Transverse colon (tissue), 4 donors: ENCODE measurements around the gene TMPRSS9.

ENCODE experiments used
- CTCF ChIP-seq, 5 experiments: fragments of 200-600 bp in 3 of 5; fragments of 450-650 bp in 2 of 5; sonication (generic) in 3 of 5; IDR thresholded peaks; 1 replicate in 2 of 5; 2 replicates in 3 of 5; pipeline ENCODE4 v1.5.1; 2016 to 2017; ENCODE audit warnings: antibody characterized with exemption in 5 of 5, inconsistent platforms in 3 of 5, mild to moderate bottlenecking in 2 of 5, moderate library complexity in 1 of 5
- POLR2A ChIP-seq: fragments of 450-650 bp; IDR thresholded peaks from one replicate; pipeline ENCODE4 v1.6.1; 2016; ENCODE audit warnings: antibody characterized with exemption, mild to moderate bottlenecking, moderate library complexity
- POLR2AphosphoS5 ChIP-seq, 3 donors: sonication (generic); formaldehyde crosslinking; IDR thresholded peaks; one replicate each; pipeline ENCODE4 v1.6.1; 2016; ENCODE audit warnings: antibody characterized with exemption in 3 of 3

DNA sequence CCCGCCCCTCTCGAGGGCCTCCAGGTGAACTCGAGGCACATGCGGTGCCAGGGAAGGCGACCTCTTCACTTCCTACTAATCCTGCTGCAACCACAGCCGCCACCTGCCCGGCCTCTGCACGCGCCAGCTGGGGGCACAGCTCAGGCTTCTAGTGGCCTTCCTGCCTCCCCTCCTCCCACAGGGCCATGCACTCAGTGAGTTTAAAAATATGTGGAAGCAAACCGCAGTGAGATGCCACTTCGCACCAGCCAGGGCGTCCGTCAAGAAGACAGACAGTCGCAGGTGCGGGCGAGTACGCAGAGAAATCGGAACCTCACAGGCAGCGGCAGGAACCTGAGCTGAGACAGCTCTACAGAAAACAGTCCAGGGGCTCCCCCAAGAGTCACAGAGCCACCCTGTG lies 86.3 kb downstream of the TMPRSS9 start:
- TF ChIP-seq POLR2AphosphoS5 (IDR thresholded peaks at IDR 0.05) (no peak), CTCF (IDR thresholded peaks at IDR 0.05) (no peak), POLR2A (no peak)
